AG08395 (cell line): ENCODE results near the gene RHD.
"Not testable (repeated sequence)": the region's sequence is repeated elsewhere in the genome, so short reads cannot be mapped to it uniquely, and the experiment has no call there.

ENCODE experiments used
- DNase-seq: peaks from one replicate; pipeline ENCODE4 v3.0.0; 2012; ENCODE audit warnings: mixed read lengths, low spot score

Gene RHD

DNA sequence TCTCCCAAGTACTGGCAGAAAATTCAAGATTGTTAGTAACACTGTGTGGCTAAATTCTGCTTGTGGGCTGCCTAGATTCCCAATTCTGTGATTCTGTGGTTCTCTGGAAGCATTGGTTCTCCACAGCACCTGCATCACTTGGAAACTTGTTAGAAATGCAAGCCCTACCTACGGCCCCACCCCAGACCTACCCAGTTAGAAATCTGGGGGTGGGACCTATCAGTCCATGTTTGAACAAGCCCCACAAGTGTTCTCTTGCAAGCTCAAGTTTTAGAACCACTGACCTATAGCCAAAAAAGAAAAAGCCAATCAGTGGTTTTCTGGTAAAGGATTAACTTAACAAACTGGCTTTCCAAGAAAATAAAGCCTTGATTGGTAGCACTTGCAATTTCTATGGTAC lies 35.9 kb downstream of the RHD start:
- not testable (repeated sequence) for DNase-seq

DNA sequence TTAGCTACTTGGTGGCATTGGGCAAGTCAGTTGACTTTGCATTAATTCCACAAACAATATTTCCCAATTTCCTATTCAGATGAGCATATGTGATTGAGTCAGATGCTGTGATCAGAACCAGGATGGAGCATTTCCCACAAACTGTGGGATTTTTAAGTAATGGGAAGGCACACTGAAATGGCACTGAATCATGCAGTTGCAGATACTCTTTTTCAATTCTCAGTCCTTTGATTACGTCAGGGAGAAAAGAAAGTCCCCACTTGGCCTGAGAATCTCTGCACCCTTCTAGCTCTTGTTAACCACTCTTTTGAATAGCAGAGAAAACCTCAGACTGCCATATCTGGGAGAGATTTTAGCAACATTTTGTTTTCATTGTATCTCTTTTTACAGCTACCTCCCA lies 36.8 kb downstream of the RHD start:
- not testable (repeated sequence) for DNase-seq

DNA sequence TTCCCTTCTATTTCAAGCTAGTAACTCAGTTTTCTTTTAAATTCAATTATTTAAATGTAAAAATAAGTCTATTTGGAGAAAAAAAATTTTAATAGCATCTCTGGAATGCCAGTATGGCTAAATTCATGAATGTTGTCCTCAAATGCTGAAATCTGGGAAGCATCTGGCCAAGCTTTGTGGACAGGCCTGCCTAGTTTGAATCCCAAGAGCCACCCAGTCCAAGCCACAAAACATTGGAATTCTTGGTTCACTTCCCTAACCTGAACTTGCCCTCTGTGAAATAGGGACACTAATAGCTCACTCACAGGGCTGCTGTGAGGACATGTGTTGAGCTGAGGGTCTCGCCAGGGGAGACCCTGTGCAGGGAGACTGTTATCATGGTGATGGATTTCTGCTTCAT lies 37.2 kb downstream of the RHD start:
- DNase-seq: not testable (repeated sequence)

DNA sequence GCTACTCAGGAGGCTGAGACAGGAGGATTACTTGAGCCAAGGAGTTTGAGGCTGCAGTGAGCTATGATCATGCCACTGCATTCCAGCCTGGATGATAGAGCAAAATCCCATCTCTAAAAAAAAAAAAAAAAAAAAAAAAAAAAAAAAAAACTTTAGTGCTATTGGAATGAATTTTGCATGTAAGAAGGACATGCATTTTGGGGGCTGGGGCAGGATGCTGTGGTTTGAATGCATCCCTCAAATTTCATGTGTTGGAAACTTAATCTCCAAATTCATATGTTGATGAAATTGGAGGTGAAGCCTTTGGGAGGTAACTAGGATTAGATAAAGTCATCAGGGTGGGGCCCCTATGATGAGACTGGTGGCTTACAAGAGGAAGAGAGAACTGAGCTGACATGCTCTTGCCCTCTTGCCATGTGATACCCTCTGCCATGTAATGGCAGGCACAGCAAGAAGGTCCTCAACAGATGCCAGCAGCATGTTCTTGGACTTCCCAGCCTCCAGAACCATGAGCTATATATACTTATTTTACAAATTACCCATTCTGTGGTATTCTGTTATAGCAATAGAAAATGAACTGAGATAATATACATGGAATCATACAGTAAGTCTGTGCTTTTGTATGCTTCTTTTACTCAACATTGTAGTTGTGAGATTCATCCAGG lies 40.6 kb downstream of the RHD start:
- not testable (repeated sequence) for DNase-seq

DNA sequence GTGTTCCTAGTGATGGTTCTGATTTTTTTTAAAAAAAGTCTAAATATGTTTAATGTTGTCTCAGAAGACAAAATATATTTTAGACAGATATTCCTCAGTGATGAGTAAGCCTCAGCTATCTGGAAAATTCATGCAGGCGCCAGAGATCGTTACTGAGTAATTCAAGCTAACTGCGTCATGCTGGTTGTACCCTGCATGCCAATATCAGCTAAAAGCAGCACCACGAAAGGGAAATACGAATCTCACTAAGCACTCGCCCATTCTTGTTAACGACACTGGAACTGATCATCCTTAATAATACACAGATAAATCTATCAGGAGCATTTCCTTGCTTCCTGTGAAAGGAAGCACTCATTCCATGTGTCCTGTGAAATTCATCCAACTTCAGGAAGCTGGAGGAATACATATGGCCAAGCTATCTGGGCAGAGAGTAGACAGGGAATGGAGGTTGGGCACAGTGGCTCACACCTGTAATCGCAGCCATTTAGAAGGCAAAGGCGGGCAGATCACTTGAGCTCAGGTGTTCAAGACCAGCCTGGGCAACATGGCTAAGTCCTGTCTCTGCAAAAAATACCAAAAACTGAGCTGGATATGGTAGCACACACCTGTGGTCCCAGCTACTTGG lies 48.1 kb downstream of the RHD start:
- peak; percentile 0 for DNase-seq

DNA sequence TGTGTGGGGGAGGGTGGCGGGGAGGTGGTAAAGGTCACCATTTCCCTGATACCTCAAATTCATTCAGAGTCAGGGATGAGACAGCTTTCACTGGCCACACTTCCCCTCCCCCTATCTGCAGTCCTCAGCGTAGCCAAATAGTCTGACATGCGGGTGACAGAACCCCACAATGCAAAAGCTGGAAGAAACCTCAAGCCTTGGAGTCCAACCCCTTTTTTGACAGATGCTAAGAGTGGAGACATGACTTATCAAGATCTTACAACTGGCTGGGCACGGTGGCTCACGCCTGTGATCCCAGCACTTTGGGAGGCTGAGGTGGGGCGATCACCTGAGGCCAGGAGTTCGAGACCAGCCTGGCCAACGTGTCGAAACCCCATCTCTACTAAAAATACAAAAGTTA lies 49.8 kb downstream of the RHD start:
- DNase-seq: not testable (repeated sequence)

DNA sequence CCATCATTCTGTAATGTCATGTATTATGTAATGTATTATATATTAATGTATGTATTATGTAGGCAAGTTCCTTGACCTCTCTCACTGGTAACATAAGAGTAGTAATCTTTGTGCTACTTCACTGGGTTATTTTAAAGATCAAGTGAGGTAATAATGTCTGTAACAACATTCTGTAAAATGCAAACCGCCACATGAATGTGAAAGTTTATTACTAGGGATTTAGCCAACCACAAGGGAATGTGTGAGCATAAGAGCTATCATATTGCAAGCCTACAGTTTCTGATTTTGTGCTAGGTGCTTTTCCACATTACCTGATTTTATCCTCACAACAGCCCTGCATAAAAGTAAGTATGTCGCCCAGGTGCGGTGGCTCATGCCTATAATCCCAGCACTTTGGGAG lies 52.1 kb downstream of the RHD start:
- DNase-seq: not testable (repeated sequence)

DNA sequence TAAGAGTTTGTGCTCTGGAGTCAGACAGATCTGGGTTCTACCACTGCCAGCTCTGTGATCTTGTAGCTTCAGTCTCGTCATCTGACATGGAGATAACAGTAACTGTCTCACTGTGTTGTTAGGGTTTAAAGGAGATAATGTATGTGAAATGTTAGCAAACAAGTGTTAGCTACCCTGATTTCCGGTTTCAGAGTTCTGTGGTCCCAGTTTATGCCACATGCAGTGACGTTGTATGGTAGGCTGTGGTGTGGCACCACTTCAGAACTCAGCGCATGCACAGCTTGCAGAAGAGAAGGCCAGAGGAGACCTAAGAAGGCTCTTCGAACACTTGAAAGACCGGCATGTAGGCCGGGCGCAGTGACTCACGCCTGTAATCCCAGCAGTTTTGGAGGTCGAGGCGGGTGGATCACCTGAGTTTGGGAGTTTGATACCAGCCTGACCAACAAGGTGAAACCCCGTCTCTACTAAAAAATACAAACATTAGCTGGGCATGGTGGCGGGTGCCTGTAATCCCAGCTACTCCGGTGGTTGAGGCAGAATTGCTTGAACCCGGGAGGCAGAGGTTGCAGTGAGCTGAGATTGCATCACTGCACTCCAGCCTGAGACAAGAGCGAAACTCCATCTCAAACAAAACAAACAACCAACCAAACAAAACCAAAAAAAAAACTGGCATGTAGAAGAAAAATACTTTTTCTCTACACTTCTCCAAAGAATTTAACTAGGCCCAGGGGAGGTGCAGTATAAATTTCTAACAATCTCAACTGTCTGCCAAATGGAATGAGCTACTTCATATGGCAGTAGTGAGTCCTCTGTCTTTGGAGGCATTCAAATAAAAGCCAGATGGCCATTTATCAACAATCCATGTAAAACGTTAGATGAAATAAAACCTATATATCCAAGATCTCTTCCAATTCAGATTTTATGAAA lies 55.8 kb downstream of the RHD start:
- DNase-seq: not testable (repeated sequence)

DNA sequence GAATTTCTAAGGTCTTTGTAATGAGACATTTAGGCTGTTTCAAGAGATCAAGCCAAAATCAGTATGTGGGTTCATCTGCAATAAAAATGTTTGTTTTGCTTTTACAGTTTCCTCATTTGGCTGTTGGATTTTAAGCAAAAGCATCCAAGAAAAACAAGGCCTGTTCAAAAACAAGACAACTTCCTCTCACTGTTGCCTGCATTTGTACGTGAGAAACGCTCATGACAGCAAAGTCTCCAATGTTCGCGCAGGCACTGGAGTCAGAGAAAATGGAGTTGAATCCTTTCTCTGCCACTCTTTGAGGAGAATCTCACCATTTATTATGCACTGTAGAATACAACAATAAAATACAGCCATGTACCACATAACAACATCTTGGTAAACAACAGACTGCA lies 56.5 kb downstream of the RHD start:
- not testable (repeated sequence) for DNase-seq

DNA sequence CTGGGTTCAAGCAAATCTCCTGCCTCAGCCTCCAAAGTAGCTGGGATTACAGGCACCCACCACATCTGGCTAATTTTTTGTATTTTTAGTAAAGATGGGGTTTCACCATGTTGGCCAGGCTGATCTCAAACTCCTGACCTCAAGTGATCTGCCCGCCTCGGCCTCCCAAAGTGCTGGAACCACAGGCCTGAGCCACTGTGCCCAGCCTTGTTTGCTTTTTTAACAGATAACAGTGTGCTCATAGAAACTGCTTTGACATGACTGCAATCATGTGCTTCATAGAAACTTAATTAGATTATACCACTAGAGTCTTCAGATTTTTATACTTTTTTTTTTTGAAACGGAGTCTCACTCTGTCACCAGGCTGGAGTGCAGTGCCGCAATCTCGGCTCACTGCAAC lies 57.0 kb downstream of the RHD start:
- not testable (repeated sequence) for DNase-seq

DNA sequence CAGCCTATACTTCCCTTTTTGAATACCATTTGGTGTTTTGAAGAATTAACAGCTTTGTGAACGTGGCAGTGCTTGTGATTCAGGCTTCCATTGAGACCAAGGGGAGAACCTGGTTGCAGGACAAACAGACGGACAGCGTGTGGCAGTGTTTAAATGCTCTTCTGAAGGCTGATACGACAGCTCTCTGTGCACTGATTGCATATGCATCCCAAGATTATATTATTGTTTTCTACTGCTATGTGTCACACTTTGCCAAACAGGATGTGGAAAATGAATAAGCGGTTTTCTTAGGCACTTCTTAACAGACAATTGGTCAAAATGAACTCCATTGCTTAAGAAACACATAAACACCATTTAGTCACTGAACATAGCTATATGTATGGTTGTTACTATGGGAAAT lies 57.6 kb downstream of the RHD start:
- not testable (repeated sequence) for DNase-seq

DNA sequence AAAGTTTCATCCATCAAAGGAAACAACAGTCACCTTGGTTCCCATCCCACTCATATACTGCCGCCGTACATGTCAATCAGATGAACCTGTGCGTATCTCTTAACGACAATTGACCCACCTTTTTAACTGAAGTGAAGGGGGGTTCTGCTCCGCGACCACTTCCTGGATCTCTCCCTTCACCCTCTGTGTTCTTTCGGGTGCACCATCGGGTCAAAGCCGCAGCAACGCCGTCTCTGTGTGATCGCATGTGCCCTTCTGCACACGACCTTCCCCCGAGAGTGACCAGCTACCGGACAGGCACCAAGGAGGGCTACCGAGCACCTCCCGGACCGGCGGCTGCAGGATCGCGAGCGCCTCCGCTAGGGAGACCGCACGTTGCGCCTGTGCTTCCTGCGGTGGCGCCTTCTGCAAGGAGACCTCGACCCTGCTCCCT lies 64.6 kb downstream of the RHD start:
- peak; percentile 0 for DNase-seq

DNA sequence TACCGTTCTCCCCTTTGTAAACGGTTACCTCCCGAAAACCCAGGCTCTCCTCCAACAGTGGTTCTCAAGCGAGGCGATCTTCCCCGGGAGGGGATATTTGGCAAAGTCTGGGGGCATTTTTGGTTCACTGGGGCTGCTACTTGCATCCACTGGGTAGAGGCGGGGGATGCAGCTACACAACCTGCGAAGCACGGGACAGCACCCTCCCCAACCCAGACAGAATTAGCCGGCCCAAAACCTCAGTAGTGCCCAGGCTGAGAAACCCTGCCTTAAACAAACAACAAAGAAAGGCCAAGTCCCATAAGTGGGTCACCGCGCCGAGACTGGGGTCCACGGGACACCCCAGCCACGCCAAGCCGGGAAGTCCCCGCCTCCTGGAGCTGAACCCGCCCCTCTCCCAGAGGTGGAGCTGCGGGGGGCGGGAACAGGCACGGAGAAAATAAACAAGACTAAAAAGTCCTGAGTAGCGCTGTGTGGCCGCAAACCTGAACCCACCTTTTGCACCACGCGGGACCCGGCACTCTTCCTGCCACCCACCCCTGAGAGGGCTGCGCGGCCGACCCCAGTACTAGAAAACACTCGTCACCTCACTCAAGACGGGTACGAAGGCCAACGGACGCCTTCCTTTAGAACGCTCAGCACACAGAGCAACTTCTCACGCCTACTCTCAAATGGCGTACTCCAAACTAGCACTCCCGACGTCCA lies 65.3 kb downstream of the RHD start:
- not testable (repeated sequence) for DNase-seq

DNA sequence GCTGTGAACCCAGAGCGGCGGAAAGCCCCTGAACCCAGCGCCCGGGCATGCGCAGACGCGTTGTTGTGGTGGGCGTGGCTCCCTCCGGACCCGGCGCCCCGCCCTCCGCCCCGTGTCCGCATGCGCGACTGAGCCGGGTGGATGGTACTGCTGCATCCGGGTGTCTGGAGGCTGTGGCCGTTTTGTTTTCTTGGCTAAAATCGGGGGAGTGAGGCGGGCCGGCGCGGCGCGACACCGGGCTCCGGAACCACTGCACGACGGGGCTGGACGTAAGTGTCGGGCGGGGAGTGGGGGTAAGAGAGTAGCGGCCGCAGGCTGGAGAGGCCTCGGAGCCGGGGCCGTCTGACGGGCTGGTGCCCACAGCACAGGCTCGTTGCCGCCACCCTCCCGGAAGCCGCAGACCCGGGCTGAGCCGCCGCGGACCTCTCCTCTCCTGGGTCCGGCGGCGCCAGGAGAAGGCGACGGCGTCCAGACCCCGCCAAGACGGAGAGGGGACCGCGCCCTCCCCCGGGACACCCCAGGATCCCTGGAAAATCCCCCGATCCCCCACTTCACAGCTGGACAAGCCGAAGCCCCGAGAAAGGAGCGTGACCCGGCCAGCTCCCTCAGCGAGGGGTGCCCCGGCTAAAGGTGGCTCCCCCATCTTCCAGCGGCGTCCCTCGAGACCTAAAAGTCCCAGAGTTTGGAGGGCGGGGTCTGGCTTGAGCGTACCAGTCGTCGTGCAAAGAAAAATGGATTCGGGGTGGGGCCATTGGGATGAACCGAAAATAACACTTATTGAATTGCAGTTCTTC lies 66.1 kb downstream of the RHD start, which contains the start of gene TMEM50A:
Gene TMEM50A, plus strand, starts transcription at position 147 of the 794 bp plus-strand sequence. CDS start 2,153 bp downstream, outside the sequence.
- peak; percentile 91 for DNase-seq

DNA sequence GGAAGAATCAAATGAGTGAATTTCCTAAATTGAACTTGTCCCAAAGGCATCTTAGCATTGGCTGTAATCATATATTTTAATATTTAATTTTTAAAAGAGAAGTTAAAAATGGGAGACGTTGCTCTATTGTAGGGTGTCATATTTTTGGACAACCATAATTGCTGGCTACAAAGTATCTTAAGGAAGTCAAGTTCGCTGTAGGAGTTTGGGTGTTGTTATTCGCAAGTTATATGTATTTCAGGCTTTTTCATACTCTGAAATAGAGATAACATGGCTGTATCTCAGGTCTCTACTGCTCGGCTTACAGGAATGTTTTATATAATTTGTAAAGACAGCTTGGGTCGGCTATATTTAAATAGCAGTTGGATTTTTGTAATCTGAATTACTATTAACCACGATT lies 66.7 kb downstream of the RHD start:
- no peak for DNase-seq

DNA sequence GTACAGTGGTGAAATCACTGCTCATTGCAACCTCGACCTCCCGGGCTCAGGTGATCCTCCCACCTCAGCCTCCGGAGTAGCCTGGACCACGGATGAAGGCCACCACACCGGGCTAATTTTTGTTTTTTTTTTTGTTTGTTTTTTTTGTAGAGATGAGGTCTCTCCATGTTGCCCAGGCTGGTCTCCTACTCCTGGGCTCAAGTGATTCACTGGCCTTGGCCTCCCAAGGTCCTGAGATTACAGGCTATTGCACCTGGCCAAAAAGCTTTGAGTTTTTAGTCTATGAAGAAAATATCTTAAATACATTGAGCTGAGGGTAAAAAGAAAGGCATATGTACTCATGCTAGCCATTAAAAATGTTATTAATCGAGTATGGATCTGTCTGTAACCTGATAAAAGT lies 69.4 kb downstream of the RHD start:
- DNase-seq: no peak

DNA sequence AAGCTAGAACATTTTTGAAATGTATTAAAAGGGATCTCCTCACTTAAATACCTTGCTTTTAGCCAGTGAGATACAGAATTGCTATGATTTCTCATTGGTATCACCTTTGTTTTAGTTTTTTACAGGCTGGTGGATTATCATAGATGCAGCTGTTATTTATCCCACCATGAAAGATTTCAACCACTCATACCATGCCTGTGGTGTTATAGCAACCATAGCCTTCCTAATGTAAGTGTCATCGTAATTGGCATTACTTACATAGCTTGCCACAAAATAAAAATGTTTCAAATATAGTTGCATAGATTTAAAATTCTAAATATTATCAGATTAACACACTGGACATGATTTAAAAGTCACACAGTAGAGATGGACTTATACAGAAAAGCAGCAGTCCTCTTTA lies 70.5 kb downstream of the RHD start:
- DNase-seq: no peak

DNA sequence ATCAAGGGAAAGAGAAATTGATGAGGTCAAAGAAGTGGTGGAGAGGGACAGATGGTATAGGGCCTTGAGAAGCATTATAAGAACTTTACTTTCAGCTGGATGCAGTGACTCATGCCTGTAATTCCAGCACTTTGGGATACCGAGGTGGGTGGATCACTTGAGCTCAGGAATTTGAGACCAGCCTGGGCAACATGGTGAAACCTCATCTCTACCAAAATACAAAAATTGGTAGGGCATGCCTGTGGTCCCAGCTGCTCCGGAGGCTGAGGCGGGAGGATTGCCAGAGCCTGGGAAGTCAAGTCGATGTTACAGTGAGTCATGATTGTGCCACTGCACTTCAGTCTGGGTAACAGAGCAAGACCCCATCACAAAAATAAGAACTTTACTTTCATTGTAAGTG lies 71.6 kb downstream of the RHD start:
- DNase-seq: no peak

DNA sequence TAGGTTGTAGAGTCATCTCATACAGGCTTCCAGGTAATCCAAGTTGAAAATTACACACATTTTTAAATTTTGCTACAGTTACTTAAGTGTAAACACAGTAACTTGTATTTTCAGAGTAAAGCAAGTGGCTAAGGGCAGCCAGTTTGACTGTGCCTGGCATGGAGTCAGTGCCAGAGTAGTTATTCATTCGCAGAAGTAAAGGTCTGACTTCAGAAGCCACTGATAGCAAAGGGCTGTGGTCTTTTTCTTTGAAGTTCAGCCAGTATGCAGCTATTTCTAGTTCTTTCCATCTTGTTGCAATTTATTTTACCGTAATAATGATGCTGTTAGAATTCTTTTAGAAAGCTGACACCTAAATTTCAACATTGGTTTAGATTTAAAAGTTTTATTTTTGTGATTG lies 75.2 kb downstream of the RHD start:
- DNase-seq: no peak

DNA sequence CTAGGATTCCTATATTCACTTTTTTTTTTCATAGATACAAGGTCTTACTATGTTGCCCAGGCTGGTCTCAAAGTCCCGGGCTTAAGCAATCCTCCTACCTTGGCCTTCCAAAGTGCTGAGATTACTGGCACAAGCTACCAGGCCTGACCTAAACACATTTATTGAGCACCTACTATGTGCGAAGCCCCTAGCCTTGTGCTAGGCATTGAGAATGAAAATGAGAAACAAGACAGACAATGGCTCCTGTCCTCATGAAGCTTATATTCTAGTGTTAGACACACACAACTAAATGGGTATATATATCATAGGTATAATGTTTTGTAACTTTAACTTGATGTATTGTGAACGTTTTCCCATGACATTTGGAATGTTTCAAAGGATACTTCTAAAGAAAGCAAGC lies 77.3 kb downstream of the RHD start:
- DNase-seq: no peak

DNA sequence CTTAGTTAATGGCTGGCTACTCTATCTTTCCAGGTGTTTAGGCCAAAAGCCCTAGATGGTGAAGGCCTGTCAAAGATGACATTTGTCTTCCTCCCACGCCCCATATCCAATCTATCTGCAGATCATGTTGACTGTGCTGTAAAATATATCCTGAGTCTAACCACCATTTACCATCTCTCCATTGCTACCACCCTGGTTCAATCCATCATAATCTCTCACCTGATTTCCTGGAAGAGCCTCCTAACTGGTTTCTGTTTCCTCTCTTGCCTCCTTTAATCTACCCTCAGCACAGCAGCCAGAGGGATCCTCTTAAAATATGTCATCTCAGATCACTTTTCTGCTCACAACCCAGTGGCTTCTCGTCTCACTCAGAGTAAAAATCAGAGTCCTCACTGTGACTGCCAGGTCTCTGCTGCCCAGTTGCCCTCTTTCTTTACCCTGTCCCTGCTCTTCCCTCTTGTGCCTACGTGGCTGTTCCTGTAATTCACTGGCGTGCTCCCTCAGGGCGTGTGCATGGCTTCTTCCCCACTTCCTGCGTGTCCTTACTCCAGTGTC lies 83.6 kb downstream of the RHD start:
- no peak for DNase-seq
